ENCODE data around the gene HEPHL1.
"Not testable (repeated sequence)": the region's sequence is repeated elsewhere in the genome, so short reads cannot be mapped to it uniquely, and the experiment has no call there.

Gene HEPHL1

GRCh38 chr11:94020777-94021481 lies at the start of gene HEPHL1:
Gene HEPHL1 (plus strand): TSS chr11:94021354. CDS start chr11:94021369, 15 bp downstream.
- DNase-seq = no peak
- intact Hi-C loops (cut with DNase I) = no loop called here

GRCh38 chr11:93972790-93973189 lies 48.4 kb upstream of the HEPHL1 start:
- intact Hi-C loops (cut with DNase I) = no loop called here
- no peak for DNase-seq

- intact Hi-C loops (cut with DNase I); DNase-seq: not testable (repeated sequence)
These were observed 47.7 kb upstream of the HEPHL1 start for GRCh38 chr11:93973322-93974051.

GRCh38 chr11:93974759-93975158 lies 46.4 kb upstream of the HEPHL1 start:
- intact Hi-C loops (cut with DNase I) = no loop called here
- DNase-seq = no peak

- intact Hi-C loops (cut with DNase I); DNase-seq: not testable (repeated sequence)
These were observed 44.4 kb upstream of the HEPHL1 start for GRCh38 chr11:93976577-93977254.

- no peak for DNase-seq
- intact Hi-C loops (cut with DNase I) = no loop called here
These were observed 37.5 kb upstream of the HEPHL1 start for GRCh38 chr11:93983542-93984195.

GRCh38 chr11:93984196-93984567 lies 37.0 kb upstream of the HEPHL1 start:
- no peak for DNase-seq
- intact Hi-C loops (cut with DNase I) = no loop called here

GRCh38 chr11:93984936-93985335 lies 36.2 kb upstream of the HEPHL1 start:
- no peak for DNase-seq
- intact Hi-C loops (cut with DNase I) = no loop called here

- intact Hi-C loops (cut with DNase I) = no loop called here
- no peak for DNase-seq
These were observed 34.4 kb upstream of the HEPHL1 start for GRCh38 chr11:93986716-93987115.

- DNase-seq = no peak
- intact Hi-C loops (cut with DNase I) = no loop called here
These were observed 32.7 kb upstream of the HEPHL1 start for GRCh38 chr11:93988455-93988854.

GRCh38 chr11:93988912-93989311 lies 32.2 kb upstream of the HEPHL1 start:
- intact Hi-C loops (cut with DNase I) = no loop called here

GRCh38 chr11:93993747-93994146 lies 27.4 kb upstream of the HEPHL1 start:
- no peak for DNase-seq
- intact Hi-C loops (cut with DNase I) = no loop called here

More at GRCh38 chr11:93988912-93989311, 32.2 kb upstream of the HEPHL1 start:
- DNase-seq = no peak

GRCh38 chr11:93997741-93998140 lies 23.4 kb upstream of the HEPHL1 start:
- intact Hi-C loops (cut with DNase I) = no loop called here
- DNase-seq = no peak

GRCh38 chr11:94000659-94001058 lies 20.5 kb upstream of the HEPHL1 start:
- intact Hi-C loops (cut with DNase I) = no loop called here

GRCh38 chr11:94002226-94002625 lies 18.9 kb upstream of the HEPHL1 start:
- DNase-seq = no peak
- intact Hi-C loops (cut with DNase I) = no loop called here

More at GRCh38 chr11:94000659-94001058, 20.5 kb upstream of the HEPHL1 start:
- DNase-seq = no peak

GRCh38 chr11:94007426-94007825 lies 13.7 kb upstream of the HEPHL1 start:
- intact Hi-C loops (cut with DNase I) = no loop called here
- DNase-seq = no peak

GRCh38 chr11:94007906-94008305 lies 13.2 kb upstream of the HEPHL1 start:
- no peak for DNase-seq
- intact Hi-C loops (cut with DNase I) = no loop called here

- intact Hi-C loops (cut with DNase I) = no loop called here
- DNase-seq = no peak
These were observed 11.0 kb upstream of the HEPHL1 start for GRCh38 chr11:94010136-94010535.

- DNase-seq = no peak
- intact Hi-C loops (cut with DNase I) = no loop called here
These were observed 9.7 kb upstream of the HEPHL1 start for GRCh38 chr11:94011478-94011877.

GRCh38 chr11:94017446-94017845 lies 3.7 kb upstream of the HEPHL1 start:
- no peak for DNase-seq
- intact Hi-C loops (cut with DNase I) = no loop called here
